ENCODE measurements around the gene SHQ1.
A peak's percentile ranks its signal among the peaks of the same experiment; 100 is the strongest.

The SHQ1 gene

GRCh38 chr3:72855001-72855400, 6.8 kb upstream of the SHQ1 start:
- DNase-seq (ENCODE audit: extremely low read depth in 1 of 2, low read depth in 1 of 2) = no peak

DNA sequence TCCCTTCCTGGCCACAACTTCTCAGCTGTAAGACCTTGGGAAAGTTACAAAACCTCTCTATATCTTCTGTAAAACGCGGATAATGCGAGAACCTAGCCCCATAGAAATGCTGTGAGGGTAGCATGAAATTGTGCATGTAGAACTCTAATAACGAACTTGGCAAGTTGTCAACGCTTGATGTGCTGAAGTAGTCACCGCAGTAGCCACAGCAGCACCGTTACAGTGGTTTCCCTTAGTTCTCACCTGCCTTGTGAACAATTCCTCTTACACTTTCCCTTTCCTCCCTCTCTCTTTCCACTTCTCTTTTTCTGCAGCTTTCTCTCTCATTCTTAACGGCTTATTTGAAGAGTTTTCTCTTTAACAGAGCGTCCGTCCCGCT, 447 bp upstream of the SHQ1 start:
- peak in 1 of 2 donors; percentile 12 for DNase-seq (ENCODE audit: extremely low read depth in 1 of 2, low read depth in 1 of 2)

- no peak for DNase-seq (ENCODE audit: extremely low read depth in 1 of 2, low read depth in 1 of 2)
These were observed 963 bp downstream of the SHQ1 start for GRCh38 chr3:72847282-72847681.

DNA sequence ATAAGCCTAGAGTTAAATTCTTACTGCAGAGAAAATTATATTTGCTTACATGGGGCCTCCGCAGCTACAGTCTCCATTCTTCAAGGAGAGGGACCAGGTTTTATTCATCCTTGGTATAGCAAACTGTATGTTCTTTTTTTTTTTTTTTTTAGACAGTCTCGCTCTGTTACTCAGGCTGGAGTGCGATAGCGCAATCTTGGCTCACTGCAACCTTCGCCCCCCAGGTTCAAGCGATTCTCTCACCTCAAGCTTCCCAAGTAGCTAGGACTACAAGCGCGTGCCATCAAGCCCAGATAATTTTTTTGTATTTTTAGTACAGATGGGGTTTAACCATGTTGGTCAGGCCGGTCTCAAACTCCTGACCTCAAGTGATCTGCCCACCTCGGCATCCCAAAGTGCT, 2.1 kb downstream of the SHQ1 start:
- no peak for DNase-seq (ENCODE audit: extremely low read depth in 1 of 2, low read depth in 1 of 2)

GRCh38 chr3:72844436-72844993, 3.7 kb downstream of the SHQ1 start:
- no peak for DNase-seq (ENCODE audit: extremely low read depth in 1 of 2, low read depth in 1 of 2)

- no peak for DNase-seq (ENCODE audit: extremely low read depth in 1 of 2, low read depth in 1 of 2)
These were observed 9.2 kb downstream of the SHQ1 start for GRCh38 chr3:72839057-72839456.

DNA sequence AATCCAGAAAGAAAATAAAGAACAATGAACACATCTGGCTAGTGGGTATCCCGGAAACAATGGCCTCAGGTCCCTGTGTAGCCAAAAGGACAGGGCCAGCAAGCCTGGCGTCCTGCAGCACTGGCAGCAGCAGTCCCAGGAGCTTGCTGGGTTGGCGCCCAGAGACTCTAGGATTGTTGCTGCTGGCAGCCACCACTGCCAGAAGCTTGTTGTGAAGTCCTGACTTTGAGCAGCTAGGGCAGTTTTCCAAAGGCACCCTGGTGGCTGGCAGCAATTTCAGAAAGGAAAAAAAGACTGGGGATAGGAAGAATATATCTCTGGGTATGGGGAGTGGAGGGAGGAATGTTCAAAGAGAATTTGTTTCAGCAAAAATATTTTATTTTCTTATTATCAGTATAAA, 11.3 kb downstream of the SHQ1 start:
- no peak for DNase-seq (ENCODE audit: extremely low read depth in 1 of 2, low read depth in 1 of 2)

GRCh38 chr3:72836416-72836815, 11.8 kb downstream of the SHQ1 start:
- DNase-seq (ENCODE audit: extremely low read depth in 1 of 2, low read depth in 1 of 2) = no peak

DNA sequence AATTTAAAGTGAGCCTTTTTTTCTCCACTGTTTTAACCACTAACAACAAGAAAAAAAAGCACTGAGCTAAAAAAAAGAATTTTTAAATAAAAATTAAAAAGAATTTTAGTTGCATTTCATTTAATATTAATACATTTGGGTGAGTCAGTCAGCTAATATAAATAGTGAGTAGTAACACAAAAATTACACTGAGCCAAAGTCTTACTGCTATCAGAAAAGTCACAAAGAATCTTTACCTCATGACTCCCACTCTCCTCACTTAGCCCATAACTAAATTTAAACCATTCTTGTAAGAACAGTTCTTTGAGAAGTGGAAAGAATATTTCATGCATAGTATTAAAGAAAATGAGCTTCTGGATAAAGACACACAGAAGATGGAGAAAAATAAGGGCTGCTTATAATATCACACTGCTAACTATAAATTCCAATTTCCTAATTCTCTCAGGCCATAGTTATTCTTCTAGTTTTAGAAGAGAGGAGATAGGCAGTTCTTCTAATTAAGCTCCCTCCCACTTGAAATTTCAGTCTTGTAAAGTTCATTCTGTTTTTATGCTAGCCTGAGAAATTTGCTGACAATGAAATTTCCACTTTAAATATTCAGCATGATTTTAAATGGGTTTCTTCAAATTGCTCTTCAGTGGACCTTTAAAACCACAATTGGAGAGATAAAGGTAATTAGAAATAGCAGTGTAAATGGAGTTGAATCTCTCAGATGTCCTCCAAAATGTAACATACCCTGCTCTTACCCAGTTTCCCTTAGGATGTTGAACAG, 17.6 kb downstream of the SHQ1 start:
- no peak for DNase-seq (ENCODE audit: extremely low read depth in 1 of 2, low read depth in 1 of 2)

DNA sequence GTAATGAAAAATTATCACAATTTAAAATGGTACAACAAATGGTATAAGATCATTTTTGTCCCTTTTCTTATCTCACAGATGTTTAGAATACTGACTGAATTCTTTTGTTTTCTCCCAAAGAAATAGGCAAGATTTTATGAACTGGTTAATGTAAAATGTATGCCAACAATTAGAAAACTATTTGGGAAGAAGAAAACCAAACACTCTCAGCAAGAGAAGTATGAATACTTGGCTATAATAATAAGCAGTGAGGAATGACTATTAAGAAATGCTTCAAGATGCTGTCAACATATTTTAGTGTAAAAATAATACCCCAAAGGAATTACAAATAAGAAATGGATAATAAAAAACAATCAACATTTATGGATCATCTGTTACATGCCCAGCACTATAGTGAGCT, 18.5 kb downstream of the SHQ1 start:
- DNase-seq (ENCODE audit: extremely low read depth in 1 of 2, low read depth in 1 of 2) = no peak

DNA sequence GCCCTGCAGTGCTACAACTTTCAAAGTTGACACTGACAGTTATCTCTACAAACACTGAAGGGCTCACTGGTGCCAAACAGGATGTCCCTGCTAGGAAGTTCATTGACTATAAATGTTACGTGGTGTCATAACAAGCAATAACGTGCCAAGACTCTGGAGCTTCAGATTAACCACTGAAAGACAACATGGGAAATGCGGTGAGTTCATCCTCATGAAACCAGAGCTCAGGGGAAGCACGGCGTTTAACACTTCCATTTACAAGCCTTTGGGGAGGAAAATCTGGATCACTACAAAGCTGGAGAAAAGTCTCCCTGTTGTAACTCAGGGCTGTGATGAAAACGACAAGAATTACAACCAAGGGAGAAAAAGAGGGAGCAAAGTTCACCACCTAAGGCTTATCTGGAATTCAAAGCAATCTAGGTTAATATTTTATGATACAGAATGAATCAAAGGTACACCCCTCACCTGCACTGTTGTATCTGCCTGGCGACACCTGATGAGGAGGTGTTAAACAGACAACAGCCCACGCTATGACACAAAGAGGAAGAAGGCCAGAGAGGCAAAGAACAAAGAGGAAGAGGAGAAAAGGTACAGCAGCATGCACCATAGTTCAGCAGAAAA, 27.0 kb downstream of the SHQ1 start:
- no peak for DNase-seq (ENCODE audit: extremely low read depth in 1 of 2, low read depth in 1 of 2)

DNA sequence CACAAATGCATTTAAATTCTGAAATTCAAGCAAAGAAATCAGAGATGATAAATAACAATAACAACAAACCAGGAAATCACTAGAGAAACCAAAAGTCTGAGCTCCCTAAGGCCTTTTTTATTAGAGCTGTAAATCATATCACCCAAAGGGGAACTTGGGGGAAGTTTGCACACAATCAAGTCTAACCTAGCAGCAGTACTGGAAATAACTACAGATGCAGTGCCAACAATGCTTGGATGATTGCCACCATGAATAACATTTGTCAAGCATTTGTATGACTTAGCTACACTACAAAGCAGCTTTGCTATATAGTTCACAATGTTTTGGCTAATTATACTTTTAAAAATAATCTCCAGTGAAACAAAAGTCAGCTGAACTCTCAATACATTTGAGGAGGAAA, 27.8 kb downstream of the SHQ1 start:
- no peak for DNase-seq (ENCODE audit: extremely low read depth in 1 of 2, low read depth in 1 of 2)

DNA sequence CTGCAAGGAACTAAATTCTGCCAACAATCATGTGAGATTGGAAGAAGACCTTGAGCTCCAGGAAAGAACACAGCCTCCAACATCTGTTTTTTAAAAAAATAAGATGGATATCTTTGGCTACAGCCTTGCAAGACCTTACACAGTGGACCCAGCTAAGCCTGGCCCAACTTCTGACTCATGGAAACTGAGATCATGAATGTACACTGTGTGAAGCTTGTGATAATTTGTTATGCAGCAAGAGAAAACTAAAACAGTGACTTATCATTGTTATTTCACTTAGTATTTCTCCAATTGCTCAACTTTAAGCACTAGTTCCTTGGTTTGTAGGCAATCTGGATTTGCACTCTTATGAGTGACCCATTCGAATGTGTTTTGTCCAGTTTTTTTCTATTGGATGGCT, 29.3 kb downstream of the SHQ1 start:
- DNase-seq (ENCODE audit: extremely low read depth in 1 of 2, low read depth in 1 of 2) = peak in 1 of 2 donors; percentile 11

DNA sequence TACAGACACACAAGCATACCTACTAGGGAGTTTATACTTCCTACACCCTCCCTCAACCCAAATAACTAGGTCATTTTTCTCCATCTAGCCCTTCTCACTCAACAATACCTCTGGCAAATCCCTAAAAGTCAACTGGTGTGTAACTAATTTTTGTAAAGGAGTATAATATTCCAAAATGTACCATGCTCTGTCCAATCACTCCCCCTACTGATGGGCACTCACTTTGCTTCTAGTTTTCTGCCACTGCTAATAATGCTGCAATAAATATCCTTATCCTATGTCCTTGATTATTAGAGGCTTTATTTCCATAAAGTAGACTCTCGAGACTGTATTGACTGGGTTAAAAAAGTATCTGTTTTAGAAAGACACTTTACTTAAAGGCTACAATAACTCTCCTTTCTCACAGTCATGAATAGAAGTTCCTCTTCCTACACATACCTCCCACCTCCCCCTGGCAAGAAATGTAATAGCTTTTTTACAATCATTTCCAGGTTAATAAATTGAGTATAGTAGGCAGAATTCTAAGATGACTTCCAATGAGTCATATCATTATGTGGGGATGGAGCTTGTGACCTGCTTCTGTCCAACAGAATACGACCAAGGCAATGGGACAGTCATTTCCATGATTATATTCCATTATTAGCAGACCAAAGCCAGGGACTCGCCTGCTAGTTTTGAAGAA, 30.0 kb downstream of the SHQ1 start:
- DNase-seq (ENCODE audit: extremely low read depth in 1 of 2, low read depth in 1 of 2) = no peak

- DNase-seq (ENCODE audit: extremely low read depth in 1 of 2, low read depth in 1 of 2) = no peak
These were observed 31.3 kb downstream of the SHQ1 start for GRCh38 chr3:72816862-72817355.

GRCh38 chr3:72814308-72814707, 33.9 kb downstream of the SHQ1 start:
- no peak for DNase-seq (ENCODE audit: extremely low read depth in 1 of 2, low read depth in 1 of 2)

GRCh38 chr3:72812201-72812600, 36.0 kb downstream of the SHQ1 start:
- no peak for DNase-seq (ENCODE audit: extremely low read depth in 1 of 2, low read depth in 1 of 2)

GRCh38 chr3:72811571-72811970, 36.7 kb downstream of the SHQ1 start:
- no peak for DNase-seq (ENCODE audit: extremely low read depth in 1 of 2, low read depth in 1 of 2)

DNA sequence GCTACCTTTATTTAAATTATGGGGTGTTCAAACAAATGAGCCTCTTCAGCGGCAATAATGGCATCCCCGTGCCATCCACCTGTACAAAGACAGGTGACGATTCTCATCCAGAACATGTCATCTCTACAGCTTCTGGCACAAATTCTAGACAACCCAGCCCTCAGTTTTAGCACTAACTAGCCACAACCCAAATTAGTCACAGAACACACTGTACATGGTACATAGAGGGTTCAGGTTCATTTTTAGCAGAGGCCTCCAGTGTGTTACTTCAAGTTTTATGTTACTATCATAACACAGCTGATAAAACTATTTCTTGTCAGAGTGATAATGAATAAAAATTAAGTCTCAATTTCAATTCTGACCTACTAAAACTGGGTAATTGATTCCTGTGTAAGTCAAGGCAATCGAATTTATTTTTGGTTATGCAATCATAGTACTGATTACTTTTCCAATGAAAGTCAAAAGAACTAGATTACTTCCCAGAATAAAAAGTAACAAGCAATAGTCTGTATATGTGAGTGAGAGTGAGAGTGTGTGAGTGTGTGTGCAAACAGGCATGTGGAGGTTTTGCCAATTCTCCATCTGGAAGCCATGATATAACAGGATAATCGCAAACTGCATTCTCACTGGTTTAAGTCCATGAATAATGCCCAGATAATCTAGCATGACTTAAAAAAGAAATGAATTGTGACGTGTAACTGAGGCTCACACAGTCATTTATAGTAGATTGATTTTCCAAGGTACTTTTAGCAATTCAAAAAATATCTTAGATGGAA, 37.4 kb downstream of the SHQ1 start:
- DNase-seq (ENCODE audit: extremely low read depth in 1 of 2, low read depth in 1 of 2) = no peak

- DNase-seq (ENCODE audit: extremely low read depth in 1 of 2, low read depth in 1 of 2) = no peak
These were observed 38.2 kb downstream of the SHQ1 start for GRCh38 chr3:72810063-72810462.

DNA sequence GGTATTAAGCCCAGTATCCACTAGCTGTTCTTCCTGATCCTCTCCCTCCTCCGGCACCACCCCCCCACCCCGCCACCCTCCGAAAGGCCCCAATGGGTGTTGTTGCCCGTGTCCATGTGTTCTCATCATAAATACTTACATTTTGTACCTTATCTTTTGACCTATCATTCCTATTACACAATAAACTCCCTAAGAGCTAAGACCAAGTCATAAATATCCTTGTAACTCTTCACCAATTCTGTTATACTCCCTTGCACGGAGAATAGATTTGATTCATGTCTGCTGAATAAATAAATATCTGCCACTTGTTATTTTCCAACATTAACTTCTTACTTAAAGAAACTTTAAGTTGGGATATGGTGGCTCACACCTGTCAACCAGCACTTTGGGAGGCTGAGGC, 43.9 kb downstream of the SHQ1 start:
- no peak for DNase-seq (ENCODE audit: extremely low read depth in 1 of 2, low read depth in 1 of 2)
